CD4-positive, alpha-beta T cell treated with Interferon alpha-2 for 1 hour (primary cell): Measurements from ENCODE around the gene TSPAN17.

Source experiments
- DNase-seq, 2 donors: peaks; one replicate each; pipeline ENCODE4 v3.0.0-alpha.2; 2020 to 2022

TSPAN17 gene

DNA sequence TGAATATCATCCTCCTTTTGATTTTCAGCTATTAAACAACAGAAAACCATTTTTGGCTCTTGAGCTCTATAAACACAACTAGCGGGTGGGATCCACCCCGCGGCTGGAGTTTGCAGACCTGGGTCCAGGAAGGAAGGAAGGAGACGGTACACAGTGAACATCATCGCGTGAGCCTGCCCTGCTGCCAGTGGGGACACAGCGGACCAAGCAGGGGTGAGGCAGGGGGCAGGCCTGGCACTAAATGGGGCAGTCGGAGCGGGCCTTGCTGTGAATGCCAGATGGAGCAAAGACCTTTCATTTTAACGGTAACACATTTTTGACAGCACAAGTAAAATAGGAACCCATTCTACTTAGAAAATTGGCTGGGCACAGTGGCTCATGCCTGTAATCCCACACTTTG, 14.4 kb downstream of the TSPAN17 start:
- no peak for DNase-seq

DNA sequence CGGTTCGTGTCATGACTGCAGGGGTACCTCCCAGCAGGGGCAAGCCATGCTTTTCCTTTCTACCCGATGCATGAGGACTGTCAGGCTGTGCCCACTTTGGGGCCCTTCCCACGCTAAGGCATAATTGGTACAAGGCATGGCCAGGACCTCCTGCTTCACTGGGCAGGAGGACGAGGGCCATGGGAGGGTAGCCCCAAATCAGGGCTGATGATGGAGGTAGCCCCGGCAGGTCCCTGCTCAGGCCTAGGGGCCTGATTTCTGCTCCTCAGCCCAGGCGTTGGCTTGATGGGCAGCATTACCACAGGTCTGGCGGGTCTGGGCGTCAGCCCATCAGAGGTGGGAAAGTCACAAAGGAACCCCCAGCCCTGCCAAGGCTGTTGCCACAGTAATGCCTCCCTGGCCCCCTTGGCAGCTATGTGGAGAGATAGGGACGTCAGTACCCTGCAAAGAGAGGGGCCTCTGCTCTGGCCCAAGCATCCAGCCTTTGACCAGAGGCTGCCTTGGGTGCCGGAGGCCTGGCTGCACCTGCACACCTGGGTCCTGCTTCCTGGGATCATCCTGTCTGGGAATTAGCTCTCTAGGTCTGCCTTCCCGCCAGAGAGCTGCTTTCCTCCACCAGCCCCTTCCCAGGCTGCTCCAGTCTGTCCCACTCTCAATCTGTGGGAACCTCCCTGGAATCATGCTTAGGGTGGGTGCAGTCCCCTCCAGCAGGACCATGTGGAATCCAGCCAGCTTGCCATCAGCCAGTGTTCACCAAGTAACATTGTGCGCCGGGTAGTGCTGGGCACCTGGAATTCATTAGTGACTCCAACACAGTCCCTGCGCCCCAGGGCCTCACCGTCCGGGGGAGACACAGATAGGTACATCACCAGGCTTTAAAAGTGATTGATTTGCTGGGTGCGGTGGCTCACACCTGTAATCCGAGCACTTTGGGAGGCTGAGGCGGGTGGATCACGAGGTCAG, 15.4 kb downstream of the TSPAN17 start:
- no peak for DNase-seq

DNA sequence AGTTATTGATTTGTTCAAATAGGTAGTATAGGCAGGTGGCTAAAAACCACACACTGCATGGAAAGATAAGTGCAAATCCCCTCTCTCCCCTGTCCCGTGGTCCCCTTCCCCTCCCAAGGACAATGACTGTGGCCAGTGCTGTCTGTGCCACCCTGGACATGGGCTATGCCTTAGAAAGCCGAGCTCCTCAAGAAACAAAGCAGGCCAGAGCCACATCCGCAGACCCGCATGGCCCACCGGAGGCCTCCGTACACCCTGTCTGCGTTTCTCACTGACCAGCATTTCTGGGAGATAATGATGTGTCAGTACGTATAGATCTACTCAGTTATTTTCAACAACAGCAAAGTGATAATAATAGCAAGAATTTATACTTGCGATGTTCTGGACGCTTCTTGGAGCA, 16.3 kb downstream of the TSPAN17 start:
- no peak for DNase-seq

DNA sequence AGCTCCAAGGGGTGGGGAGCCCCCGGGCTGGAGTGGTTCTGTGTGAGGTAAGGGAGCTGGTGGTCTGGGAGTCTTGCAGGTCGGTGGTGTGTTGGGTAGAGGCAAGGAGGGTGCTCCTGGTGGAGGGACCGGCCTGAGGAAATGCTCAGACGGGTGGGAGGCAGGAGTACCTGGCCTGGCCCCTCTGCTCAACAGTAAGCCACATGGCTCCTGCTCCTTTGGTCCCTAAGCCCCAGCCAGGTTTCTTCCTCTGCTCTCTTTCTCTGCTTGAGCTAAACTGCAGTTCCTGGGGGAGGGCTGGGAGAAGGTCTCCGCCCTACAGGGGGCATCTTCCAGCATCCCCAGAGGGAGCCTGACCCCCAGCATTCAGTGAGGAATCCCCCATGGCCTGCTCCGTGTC, 17.2 kb downstream of the TSPAN17 start:
- DNase-seq, result no peak

DNA sequence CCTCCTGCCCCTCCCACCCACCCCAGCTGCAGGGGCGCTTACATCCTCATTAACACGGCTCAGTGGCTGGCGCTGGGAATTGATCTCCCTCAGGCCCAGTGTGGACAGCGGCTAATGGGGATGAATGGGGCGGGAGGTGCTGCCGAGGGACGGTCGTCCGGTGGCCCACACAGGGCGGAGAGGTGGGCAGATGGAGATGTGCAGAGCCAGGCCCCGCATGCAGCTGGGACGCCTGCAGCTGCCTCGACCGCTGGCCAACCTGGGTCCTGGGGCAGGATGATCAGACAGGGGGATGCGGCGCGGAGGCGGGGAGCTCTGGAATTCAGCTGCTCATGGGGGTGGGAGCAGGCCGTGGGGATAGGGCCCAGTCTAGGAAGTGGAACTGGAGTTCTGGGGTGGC, 17.6 kb downstream of the TSPAN17 start:
- no peak for DNase-seq

DNA sequence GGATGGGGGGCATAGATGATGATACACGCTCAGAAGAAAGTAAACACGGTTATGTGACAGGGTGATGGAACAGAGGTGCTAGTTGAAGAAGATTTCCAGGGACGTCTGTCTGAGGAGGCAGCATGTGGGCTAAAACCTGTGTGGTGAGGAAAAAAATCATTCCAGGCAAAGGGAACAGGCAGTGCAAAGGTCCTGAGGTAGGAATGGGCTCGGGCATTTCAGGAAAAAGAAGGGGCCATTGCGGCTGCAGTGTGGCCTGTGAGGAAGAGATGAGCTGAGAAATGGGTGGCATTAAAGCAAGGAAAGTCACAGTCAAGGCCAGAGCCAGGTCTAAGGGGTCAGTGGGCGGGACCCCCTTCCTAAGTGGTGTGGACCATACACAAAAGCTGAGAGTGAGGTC, 18.2 kb downstream of the TSPAN17 start:
- no peak for DNase-seq

DNA sequence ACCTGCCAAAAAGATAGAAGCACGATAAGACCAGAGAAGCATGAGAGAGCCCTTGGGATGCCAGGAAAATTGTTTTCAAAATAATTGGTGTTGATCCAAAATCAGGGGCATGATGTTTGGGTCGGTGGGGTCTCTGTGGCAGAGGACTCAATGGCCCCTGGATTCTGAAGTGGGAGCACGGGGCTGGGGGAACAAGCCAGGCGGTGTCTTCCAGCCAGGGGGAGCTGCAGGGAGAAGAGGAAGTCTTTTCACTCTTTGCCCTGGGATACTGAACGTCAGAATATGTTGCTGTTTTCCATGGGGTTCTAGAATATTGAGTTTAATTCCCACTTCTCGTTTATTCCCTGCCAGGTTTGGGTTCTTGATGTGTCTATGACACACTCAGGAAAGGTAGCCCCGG, 20.4 kb downstream of the TSPAN17 start:
- DNase-seq, result no peak

DNA sequence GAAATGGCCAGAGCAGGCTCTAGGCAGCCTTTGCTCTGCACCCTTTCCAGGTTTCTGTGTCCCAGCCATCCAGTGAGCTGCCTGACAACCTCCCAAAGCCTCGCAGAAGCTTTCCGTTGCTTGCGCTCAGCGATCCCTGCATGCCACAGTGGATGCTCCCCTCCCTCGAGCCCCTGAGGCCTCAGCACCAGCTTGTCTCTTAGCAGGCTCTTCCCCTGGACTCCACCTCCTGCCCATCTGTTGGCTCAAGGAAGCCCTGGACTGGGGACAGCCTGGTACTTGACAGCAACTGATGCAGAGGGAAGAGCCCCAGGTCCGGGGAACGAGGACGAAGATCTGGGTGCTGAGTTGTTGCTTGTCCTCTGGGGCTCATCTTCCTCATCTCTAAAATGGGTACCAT, 23.2 kb downstream of the TSPAN17 start:
- DNase-seq, result no peak

DNA sequence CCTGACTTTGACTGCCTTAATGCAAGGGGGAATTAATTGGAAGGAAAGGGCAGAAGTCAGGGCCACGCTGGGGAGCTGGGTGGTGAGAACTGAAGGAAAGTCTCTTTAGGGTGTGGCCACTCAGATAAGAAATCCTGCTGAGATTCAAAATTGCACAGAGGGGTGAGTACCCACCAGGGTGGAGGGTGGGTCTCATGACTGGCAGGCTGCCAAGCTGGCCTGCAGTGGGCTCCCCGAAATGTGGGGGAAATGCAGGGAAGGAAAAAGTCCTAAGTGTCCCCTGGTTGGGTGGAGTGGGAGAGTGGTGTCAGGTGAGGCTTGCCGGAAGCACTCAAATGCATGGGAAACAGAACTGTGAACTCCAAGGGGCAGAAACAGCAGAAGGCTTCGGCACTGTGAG, 24.1 kb downstream of the TSPAN17 start:
- no peak for DNase-seq

DNA sequence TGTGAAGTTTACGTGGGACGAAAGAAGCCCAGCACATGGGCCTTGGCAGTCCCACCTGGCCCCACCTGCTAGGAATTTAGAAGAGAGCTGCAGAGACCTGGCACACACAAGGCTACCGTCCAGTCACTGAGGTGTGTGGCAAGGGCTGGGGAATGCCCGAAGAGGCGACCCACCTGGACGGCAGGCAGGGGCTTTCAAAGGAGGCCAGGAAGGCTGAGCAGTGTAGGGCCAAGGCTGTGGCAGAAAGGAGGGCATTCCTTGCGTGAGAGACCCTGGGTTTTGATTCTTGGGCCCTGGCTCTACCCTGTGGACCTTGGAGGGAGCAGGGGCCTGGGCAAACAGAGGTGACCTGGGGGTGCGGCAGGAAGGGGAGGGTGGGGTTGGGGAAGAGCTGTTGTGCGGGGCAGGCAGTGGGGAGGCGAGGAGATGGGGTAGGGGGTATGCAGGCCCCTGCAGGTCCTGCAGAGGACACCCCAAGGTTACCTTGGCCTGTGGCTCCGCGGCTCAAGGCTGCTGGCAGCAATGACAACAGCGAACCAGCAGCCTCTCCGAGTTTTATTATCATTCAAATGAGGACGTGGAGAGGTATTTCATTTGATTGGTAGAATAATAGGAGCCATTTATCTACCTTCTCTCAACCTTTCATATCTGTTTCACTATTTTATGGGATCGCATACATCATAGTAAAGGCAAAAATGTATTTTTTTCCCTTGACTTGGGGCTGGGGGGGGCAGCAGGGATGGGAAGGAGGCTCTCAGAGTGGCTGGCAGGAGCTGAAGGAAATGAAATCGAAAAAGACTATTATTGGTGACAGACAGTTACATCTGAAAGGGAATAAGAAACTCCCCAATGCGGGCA, 24.8 kb downstream of the TSPAN17 start:
- DNase-seq, result no peak

DNA sequence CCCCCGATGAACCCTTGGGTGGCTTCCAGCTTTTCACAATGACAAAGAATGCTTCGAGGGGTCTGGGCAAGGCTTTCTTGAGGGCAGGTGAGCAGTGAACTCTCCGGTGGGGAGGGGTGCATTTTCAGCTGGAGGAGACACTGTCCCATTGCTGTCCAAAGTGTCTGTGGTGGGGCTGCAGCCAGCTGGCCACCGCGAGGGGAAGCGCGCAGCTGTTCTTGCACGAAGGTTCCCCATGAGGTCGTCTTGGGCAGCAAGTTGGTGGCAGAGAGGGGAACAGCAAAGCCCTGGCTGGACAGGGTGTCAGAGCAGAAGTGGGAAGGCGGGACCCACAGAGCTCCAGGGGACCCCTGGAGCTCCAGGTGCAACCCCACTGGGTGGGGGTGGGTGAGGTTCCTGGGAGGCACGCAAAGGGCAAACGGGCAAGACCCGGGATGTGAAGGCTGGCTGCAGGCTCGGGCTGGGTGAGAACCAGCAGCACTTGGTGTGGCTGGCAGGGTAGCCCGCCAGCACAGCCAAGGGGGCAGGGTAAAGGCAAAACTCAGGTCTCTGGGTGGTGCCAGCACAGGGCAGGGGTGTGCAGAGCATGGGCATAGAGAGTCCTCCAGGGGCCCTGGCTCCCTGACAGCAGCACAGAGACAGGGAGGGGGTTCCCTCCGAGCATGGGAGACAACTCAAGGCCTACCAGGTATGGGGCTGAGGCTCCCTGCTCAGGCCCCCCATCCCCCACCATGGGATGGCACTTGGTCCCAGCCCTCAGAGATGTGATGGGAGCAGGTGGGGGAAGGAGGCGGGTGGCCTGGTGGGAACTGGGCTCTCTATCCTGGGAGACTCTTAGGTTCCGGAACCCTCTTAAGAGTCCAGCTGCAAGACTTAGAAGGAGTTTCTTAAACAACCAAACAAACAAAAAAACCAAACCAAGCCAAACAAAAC, 26.6 kb downstream of the TSPAN17 start:
- DNase-seq, result no peak

DNA sequence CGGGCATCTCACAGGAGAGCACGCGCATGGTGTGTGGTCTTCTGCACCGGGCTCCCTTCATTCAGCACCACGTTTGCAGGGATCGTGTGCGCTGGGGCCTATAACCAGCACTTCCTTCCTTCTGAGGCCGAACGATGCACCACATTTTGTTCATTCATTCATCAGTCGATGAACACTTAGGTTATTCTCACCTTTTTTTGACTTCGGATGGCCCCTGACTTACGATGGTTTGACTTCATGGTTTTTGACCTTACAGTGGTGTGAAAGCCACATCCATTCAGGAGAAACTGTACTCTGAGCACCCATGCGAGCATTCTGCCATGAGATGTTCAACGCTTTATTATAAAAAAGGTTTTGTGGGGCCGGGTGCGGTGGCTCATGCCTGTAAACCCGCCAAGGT, 27.5 kb downstream of the TSPAN17 start:
- no peak for DNase-seq

DNA sequence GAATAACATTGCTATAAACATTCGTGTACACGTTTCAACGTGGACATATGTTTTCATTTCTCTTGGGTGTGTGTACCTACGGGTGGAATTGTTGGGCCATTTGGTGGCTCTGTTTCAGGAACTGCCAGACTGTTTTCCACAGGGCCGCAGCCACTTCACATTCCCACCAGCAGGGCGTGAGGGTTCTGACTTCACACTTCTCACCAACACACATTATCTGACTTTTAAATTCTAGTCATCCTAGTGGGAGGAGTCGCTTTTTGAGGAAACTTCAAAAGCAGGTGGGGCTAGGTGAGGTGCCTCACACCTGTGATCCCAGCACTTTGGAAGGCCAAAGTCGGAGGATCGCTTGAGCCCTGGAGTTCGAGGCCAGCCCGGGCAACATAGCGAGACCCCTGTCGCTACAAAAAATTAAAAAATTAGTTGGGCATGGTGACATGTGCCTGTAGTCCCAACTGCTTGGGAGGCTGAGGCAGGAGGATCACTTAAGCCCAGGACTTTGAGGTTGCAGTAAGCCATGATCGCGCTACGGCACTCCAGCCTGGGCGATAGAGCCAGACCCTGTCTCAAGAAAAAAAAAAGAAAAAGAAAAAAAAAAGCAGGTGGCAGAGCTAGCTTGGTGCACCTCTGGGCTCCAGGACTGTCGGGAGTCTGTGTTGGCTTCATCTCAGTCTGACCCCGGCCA, 28.5 kb downstream of the TSPAN17 start:
- DNase-seq, result no peak

DNA sequence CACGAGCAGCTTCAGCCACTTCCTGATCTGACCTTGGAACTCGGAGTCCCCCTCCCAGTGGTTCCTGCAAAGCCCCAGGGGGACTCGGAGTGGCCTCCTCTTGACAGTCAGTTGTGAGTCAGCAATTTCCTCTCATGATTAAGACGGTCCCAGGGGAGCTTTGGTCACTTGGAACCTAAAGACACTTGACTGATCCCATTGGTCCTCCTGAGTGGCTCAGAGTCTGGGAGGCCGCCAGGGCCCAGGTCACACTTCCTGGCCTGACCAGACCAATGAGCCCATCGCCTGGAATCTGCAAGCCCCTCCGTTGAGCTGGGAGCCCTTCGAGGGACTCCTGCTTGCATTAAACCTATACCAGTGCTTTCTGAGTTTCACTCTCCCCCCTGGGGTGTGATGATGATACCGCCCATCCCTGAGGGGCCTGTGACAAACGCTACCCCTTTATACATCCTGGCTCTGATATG, 29.1 kb downstream of the TSPAN17 start:
- no peak for DNase-seq

DNA sequence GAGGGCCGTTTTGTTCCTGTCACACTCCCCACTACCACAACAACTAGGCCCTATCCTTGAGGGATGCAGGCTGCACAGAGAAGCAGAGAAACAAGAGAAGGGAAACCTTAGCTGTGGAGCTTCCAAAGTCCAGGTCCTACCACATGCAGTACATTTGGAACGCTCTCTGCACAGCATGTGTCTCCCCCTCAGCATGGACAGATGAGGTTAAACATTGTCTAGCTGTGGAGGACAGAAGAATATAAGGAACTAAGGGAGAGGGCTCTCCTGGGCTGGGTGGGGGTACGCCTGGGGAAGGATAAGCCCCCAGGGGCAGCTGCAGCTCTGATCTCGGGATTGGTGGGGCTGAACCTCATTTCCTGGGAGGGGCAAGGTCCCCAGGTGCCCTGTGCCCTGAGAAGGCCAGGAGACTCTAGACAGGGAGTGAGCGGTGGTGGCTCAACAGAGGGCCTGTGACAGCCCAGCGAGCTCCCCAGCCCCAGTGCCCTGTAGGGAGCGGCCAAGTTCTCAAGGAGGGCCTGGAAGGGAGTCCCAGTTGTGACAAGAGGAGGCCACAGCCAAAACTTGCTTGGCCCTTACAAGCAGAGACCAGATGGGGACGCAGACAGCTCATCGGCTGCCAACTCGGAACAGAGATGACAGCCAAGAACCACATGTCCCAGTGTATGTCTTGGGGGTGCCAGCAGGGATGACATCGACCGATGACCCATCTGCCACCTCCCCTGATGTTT, 30.1 kb downstream of the TSPAN17 start:
- DNase-seq, result no peak

DNA sequence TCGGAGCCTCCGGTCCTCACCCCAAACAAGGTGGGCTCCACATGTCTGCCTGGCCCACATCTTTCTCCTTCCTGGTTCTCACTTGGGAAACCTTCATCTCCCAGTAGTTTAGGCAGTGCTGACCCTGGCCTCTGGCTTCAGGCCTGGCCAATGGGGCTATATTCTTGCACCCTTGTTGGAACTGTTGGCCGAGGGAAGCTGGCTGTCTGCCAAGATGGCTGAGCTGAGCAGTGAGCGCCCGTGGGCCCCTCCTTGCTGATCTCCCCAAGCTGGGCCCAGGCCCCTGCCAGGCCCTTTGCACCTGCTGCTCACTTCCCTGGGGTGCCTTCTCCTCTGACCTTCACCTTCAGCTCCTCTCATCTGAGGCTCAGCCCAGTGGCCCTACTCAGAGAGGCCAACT, 31.3 kb downstream of the TSPAN17 start:
- DNase-seq, result no peak

DNA sequence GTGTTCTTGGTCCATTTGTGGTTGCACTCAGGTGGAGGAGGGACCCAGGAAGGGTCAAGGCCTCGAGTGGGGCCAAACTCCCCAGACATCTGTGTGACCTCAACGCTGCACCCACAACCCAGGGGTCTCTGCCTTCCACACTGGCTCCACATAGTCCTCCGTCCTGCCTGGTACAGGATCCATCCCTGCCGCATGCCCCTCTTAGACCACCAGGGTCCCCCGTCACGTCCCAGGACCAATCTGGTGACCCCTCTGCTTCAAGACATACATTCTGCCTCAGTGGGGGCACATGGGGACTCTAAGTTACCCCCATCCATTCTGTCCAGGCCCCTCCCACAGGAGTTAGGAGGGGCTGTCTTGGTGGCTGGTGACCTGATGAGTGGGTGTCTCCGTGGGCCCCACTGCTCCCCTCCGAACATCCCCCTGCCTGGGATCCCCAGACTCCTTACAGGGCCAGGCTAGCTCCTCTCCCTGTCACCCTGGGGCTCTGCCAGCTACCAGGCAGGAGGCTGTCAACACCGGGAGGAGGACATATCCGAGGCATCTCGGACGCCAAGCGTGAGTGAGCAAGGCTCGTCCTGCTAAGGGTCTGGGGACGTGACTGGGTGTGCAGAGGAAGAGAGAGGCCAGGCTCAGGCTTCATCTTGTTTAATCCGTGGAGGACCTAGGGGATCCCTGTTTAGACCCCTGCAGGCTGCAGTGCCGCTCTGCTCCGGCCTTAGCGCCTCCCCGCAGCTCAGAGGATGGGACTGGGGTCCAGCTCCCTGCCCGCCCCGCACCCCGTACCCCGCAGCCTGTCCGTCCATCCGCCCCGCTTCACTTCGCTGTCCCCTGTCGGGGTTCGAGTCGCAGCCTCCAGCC, 32.3 kb downstream of the TSPAN17 start:
- no peak for DNase-seq

DNA sequence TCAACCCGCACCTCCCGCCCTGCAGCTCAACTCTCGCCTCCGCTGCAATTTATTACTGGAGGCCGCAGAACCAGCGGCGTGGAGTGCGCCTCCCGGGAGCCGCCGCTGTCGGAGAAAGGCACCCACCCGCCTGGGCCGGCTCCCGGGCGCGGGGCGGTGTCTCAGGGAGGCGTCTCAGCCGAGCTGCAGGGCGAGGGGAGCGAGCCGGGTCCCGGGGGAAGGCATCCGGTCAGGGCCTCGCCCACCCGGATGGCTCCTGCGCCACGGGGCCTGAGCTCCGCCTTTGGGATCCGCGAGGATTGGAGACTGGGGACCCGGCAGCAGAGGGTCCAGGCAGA, 32.9 kb downstream of the TSPAN17 start:
- no peak for DNase-seq

DNA sequence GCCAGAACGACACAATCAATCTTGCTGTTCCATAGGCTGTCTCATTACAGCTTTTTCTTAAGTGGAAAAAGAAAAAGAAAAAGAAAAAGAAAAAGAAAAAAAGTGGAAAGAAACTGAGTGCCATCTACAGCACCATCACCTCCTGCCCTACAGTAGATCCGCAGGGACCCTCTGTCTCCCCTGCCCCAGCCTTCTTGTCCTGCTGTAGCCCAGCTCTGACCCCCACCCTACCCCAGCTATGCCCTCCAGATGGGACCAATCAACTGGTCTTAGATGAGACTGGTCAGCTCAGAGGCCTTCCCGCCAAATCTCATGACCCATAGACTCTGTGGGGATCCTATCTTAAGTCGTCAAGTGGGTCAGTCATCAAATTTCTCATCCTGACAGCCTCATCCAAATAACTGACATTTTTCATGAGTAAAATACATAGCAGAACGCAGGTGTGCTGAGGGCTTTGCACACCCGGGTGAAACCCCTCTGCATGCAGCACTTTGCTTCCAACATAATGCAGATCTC, 34.8 kb downstream of the TSPAN17 start:
- no peak for DNase-seq

DNA sequence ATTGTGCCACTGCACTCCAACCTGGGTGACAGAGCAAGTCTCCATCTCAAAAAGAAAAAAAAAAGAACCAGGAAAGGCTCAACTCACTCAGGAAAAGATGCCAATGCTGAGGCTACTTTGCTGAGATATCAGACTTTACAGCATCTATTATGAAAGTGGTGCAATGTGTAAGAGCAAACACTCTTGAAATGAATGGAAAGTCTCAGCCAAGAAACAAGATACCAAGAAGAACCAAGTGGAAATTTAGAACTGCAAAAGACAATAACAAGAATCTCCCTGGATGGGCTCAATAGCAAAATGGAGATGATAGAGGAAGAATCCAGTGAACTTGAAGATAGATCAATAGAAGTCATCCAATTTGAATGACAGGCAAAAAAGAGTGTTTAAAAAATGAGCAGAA, 37.7 kb downstream of the TSPAN17 start:
- DNase-seq, result no peak
